ENCODE data around the gene BCORL1. TPM values are rescaled to one million over a fixed set of nuclear protein-coding genes. Genes with fewer than 3 reads are reported as not detected.

The BCORL1 gene
- total RNA-seq, 6 donors from 2014 or later: 3.2 to 21.4 (median 11.2) TPM

DNA sequence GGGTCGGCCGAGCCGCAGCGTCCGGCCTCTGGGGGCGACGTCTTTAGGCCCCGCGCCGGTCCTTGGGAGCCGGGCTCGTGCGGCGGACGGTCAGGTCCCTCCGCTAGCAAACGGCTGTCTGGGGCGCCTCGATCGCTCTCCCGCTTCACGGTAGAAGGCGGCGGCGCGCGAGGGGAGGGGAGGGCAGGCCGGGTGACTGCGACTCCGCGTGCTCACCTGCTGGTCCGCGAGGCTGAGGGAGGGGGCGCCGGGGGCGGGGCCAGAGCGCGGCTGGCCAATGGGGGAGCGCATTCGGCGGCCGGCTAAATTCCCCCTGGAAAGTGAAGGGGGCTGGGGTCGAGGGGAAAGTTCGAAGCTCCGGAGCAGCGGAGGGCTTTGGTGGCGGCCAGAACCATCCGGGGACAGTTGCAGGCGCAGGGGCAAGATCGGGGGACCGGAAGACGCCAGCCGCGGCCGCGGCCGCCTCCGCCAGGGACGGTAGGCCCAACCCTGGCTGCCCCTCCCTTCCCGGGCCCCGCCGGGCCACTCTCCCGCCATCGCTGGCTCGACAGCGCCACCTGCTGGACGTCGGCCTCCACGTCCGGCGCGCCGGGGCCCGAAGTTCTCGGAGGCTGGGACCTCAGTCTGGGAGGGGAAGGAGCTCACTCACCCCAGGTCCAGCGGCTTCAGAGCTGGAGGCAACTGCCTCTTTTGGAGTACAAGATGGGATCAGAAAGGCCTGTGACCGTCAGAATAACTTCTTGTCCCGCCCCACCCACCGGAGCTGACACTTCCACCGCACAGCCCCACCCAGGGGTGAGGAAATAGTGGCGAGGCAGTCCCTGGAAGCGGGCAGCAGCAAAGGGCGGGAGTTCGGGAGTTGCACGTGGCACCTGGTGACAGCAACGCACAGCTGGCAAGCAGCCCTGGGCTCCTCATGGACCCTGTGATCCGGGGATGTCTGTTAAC is 78.0 kb downstream of the BCORL1 start:
- TF ChIP-seq, protein P1, sequence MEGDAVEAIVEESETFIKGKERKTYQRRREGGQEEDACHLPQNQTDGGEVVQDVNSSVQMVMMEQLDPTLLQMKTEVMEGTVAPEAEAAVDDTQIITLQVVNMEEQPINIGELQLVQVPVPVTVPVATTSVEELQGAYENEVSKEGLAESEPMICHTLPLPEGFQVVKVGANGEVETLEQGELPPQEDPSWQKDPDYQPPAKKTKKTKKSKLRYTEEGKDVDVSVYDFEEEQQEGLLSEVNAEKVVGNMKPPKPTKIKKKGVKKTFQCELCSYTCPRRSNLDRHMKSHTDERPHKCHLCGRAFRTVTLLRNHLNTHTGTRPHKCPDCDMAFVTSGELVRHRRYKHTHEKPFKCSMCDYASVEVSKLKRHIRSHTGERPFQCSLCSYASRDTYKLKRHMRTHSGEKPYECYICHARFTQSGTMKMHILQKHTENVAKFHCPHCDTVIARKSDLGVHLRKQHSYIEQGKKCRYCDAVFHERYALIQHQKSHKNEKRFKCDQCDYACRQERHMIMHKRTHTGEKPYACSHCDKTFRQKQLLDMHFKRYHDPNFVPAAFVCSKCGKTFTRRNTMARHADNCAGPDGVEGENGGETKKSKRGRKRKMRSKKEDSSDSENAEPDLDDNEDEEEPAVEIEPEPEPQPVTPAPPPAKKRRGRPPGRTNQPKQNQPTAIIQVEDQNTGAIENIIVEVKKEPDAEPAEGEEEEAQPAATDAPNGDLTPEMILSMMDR (IDR thresholded peaks at IDR 0.05): peak; percentile 87 to 95 (median 94)
- no peak for TF ChIP-seq POLR2A (IDR thresholded peaks at IDR 0.05)
- H3K9me3 ChIP-seq: no peaks in the 10 kb centered on the region
- DNase-seq: peak; percentile 77 to 97
- peak overlapping the region; percentile 25 to 66 (median 51) for H3K4me3 ChIP-seq
- ATAC-seq (ENCODE audit: low FRiP score in 2 of 2): peak; percentile 91 to 98
- H3K27me3 ChIP-seq: no peaks in the 10 kb centered on the region
- peaks cover 0 to 6% (median 2%) of the 10 kb centered on the region in 4 donors for H3K4me1 ChIP-seq
- H3K36me3 ChIP-seq: peaks cover 0 to 9% (median 3%) of the 10 kb centered on the region in 4 donors
- H3K27ac ChIP-seq: peak overlapping the region; percentile 58 to 86 (median 70)
- 51% methylated on average over 75 of the region's 87 CpGs; no CpG with 5 or more reads in 1 of the 2 donors for WGBS, 2 donors

- 90% methylated on average over 9 to 15 of the region's 15 CpGs for WGBS, 2 donors
Measured at GRCh38 chrX:130066975-130067615, 84.7 kb downstream of the BCORL1 start.

GRCh38 chrX:130071611-130072344 is 89.3 kb downstream of the BCORL1 start:
- no peak for ATAC-seq (ENCODE audit: low FRiP score in 2 of 2)
- WGBS, 2 donors: 72 to 80% methylated on average over 6 to 16 of the region's 18 CpGs
- H3K27me3 ChIP-seq: no peaks in the 10 kb centered on the region
- no peak for DNase-seq
- H3K4me1 ChIP-seq: no peaks in the 10 kb centered on the region
- H3K36me3 ChIP-seq: peaks cover 0 to 75% (median 30%) of the 10 kb centered on the region in 4 donors
- H3K4me3 ChIP-seq: no peak overlapping the region
- no peak for TF ChIP-seq EP300 (IDR thresholded peaks at IDR 0.05)
- no peaks in the 10 kb centered on the region for H3K9me3 ChIP-seq
- H3K27ac ChIP-seq: no peak overlapping the region

More at GRCh38 chrX:130066975-130067615, 84.7 kb downstream of the BCORL1 start:
- Histone ChIP-seq H3K27ac (no peak overlapping the region), H3K36me3 (peaks cover 0 to 67% (median 28%) of the 10 kb centered on the region in 4 donors), H3K4me3 (no peak overlapping the region), H3K27me3 (no peaks in the 10 kb centered on the region), H3K9me3 (no peaks in the 10 kb centered on the region), H3K4me1 (no peaks in the 10 kb centered on the region)
- DNase-seq (no peak), ATAC-seq (ENCODE audit: low FRiP score in 2 of 2) (no peak)
- TF ChIP-seq POLR2A (IDR thresholded peaks at IDR 0.05): no peak
- TF ChIP-seq, protein P1 (IDR thresholded peaks at IDR 0.05): no peak
- no peak for TF ChIP-seq POLR2AphosphoS5 (IDR thresholded peaks at IDR 0.05)
- no peak for TF ChIP-seq EP300 (IDR thresholded peaks at IDR 0.05)

- no peaks in the 10 kb centered on the region for H3K9me3 ChIP-seq
- H3K4me1 ChIP-seq: no peaks in the 10 kb centered on the region
- no peak overlapping the region for H3K27ac ChIP-seq
- DNase-seq: no peak
- no peak for ATAC-seq (ENCODE audit: low FRiP score in 2 of 2)
- TF ChIP-seq, protein P1 (IDR thresholded peaks at IDR 0.05): no peak
- TF ChIP-seq POLR2A (IDR thresholded peaks at IDR 0.05) (no peak), EP300 (IDR thresholded peaks at IDR 0.05) (no peak), POLR2AphosphoS5 (IDR thresholded peaks at IDR 0.05) (no peak)
- WGBS, 2 donors: 67 to 93% methylated on average over 7 to 9 of the region's 10 CpGs
- peaks cover 0 to 69% (median 26%) of the 10 kb centered on the region in 4 donors for H3K36me3 ChIP-seq
- H3K4me3 ChIP-seq: no peak overlapping the region
- H3K27me3 ChIP-seq: no peaks in the 10 kb centered on the region
Measured at GRCh38 chrX:130072345-130072740, 89.9 kb downstream of the BCORL1 start.

DNA sequence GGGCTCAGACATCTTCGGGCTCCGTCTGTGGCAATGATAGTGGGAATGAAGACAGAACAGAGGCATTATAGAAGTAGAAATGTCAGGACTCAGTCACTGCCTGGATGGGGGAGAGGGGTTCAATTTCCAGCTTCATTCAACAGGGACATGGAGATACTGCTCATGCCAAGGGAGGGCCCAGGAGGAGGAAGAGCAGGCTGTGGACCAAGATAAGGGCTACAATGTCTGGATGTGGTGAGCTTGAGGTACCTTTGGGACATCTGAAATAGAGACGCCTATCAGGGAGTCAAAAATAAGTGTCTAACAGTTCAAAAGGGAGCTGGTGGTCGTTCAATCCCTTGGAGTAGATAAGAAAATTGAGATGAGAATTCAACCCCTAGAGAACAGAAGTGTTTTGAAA is 93.3 kb downstream of the BCORL1 start:
- no peak for DNase-seq
- H3K36me3 ChIP-seq: peaks cover 0 to 40% (median 17%) of the 10 kb centered on the region in 4 donors
- TF ChIP-seq, protein P1 (IDR thresholded peaks at IDR 0.05): no peak
- TF ChIP-seq POLR2A (IDR thresholded peaks at IDR 0.05): no peak
- H3K27me3 ChIP-seq: no peaks in the 10 kb centered on the region
- H3K4me3 ChIP-seq: no peak overlapping the region
- H3K9me3 ChIP-seq: no peaks in the 10 kb centered on the region
- no peak for ATAC-seq (ENCODE audit: low FRiP score in 2 of 2)
- no peaks in the 10 kb centered on the region for H3K4me1 ChIP-seq
- WGBS, 2 donors: 83 to 91% methylated on average over 4 of the region's 4 CpGs
- H3K27ac ChIP-seq: no peak overlapping the region

Data from upper lobe of left lung (tissue), 6 donors.